CD4-positive, alpha-beta T cell treated with Interleukin-10 for 1 hour (primary cell): ENCODE results near the gene RTTN.
A peak's percentile ranks its signal among the peaks of the same experiment; 100 is the strongest.
"Not testable (repeated sequence)": the region's sequence is repeated elsewhere in the genome, so short reads cannot be mapped to it uniquely, and the experiment has no call there.

ENCODE experiments used
- DNase-seq: peaks from one replicate; pipeline ENCODE4 v3.0.0-alpha.2; 2020

Gene RTTN

GRCh38 chr18:70148039-70148938, 57.2 kb downstream of the RTTN start:
- DNase-seq: no peak

- no peak for DNase-seq
Measured at GRCh38 chr18:70146174-70146573, 59.3 kb downstream of the RTTN start.

- DNase-seq: no peak
Measured at GRCh38 chr18:70142001-70142400, 63.5 kb downstream of the RTTN start.

GRCh38 chr18:70139138-70139537, 66.3 kb downstream of the RTTN start:
- no peak for DNase-seq

- DNase-seq: no peak
Measured at GRCh38 chr18:70135604-70136003, 69.9 kb downstream of the RTTN start.

- no peak for DNase-seq
Measured at GRCh38 chr18:70132999-70133398, 72.5 kb downstream of the RTTN start.

- DNase-seq: no peak
Measured at GRCh38 chr18:70128271-70128670, 77.2 kb downstream of the RTTN start.

- DNase-seq: no peak
Measured at GRCh38 chr18:70127359-70127758, 78.1 kb downstream of the RTTN start.

- no peak for DNase-seq
Measured at GRCh38 chr18:70126832-70127231, 78.7 kb downstream of the RTTN start.

GRCh38 chr18:70124139-70124538, 81.3 kb downstream of the RTTN start:
- DNase-seq: no peak

- no peak for DNase-seq
Measured at GRCh38 chr18:70121842-70122241, 83.6 kb downstream of the RTTN start.

- no peak for DNase-seq
Measured at GRCh38 chr18:70116949-70117348, 88.5 kb downstream of the RTTN start.

- DNase-seq: no peak
Measured at GRCh38 chr18:70113511-70113910, 92.0 kb downstream of the RTTN start.

GRCh38 chr18:70110678-70111077, 94.8 kb downstream of the RTTN start:
- no peak for DNase-seq

- DNase-seq: no peak
Measured at GRCh38 chr18:70107091-70107490, 98.4 kb downstream of the RTTN start.

GRCh38 chr18:70102854-70103253, 102.6 kb downstream of the RTTN start:
- DNase-seq: not testable (repeated sequence)

- no peak for DNase-seq
Measured at GRCh38 chr18:70089858-70090257, 115.6 kb downstream of the RTTN start.

- DNase-seq: no peak
Measured at GRCh38 chr18:70086085-70086484, 119.4 kb downstream of the RTTN start.

- no peak for DNase-seq
Measured at GRCh38 chr18:70085641-70086040, 119.8 kb downstream of the RTTN start.

- no peak for DNase-seq
Measured at GRCh38 chr18:70082430-70082829, 123.1 kb downstream of the RTTN start.

- DNase-seq: no peak
Measured at GRCh38 chr18:70078106-70078505, 127.4 kb downstream of the RTTN start.

GRCh38 chr18:70075906-70076305, 129.6 kb downstream of the RTTN start:
- DNase-seq: no peak

- no peak for DNase-seq
Measured at GRCh38 chr18:70074116-70074515, 131.4 kb downstream of the RTTN start.

GRCh38 chr18:70073432-70073831, 132.1 kb downstream of the RTTN start:
- no peak for DNase-seq

GRCh38 chr18:70072678-70073077, 132.8 kb downstream of the RTTN start:
- peak; percentile 39 for DNase-seq
